NCI-H1417 treated with DMSO at 0.1 percent for 48 hours (cell line): Measurements from ENCODE around the gene RESP18.

Experiments used
- DNase-seq: peaks from one replicate; lab custom pipeline; 2025; lab: John Stamatoyannopoulos, UW

Gene RESP18

GRCh38 chr2:219332542-219332941 is at the start of gene RESP18:
TSS of gene RESP18 (minus strand) at chr2:219332744.
- no peak for DNase-seq

- DNase-seq, result no peak
Observed at GRCh38 chr2:219381448-219381847, 48.9 kb upstream of the RESP18 start.

- no peak for DNase-seq
Observed at GRCh38 chr2:219380926-219381325, 48.4 kb upstream of the RESP18 start.

GRCh38 chr2:219378163-219378851 is 45.8 kb upstream of the RESP18 start:
- no peak for DNase-seq

- DNase-seq, result no peak
Observed at GRCh38 chr2:219369447-219369861, 36.9 kb upstream of the RESP18 start.

GRCh38 chr2:219368690-219369191 is 36.2 kb upstream of the RESP18 start:
- no peak for DNase-seq

- no peak for DNase-seq
Observed at GRCh38 chr2:219362524-219363164, 30.1 kb upstream of the RESP18 start.

- no peak for DNase-seq
Observed at GRCh38 chr2:219362072-219362471, 29.5 kb upstream of the RESP18 start.

- DNase-seq, result no peak
Observed at GRCh38 chr2:219358170-219359075, 25.9 kb upstream of the RESP18 start.

GRCh38 chr2:219356834-219357233 is 24.3 kb upstream of the RESP18 start:
- no peak for DNase-seq

GRCh38 chr2:219354582-219354981 is 22.0 kb upstream of the RESP18 start:
- no peak for DNase-seq

- no peak for DNase-seq
Observed at GRCh38 chr2:219353129-219353528, 20.6 kb upstream of the RESP18 start.

- DNase-seq, result peak; percentile 43
Observed at GRCh38 chr2:219352448-219353023, 20.0 kb upstream of the RESP18 start.

- DNase-seq, result no peak
Observed at GRCh38 chr2:219350710-219351221, 18.2 kb upstream of the RESP18 start.

GRCh38 chr2:219350215-219350614 is 17.7 kb upstream of the RESP18 start:
- no peak for DNase-seq

- DNase-seq, result no peak
Observed at GRCh38 chr2:219344751-219345430, 12.3 kb upstream of the RESP18 start.

GRCh38 chr2:219335373-219335786 is 2.8 kb upstream of the RESP18 start:
- DNase-seq, result no peak

- no peak for DNase-seq
Observed at GRCh38 chr2:219334076-219334475, 1.5 kb upstream of the RESP18 start.

- no peak for DNase-seq
Observed at GRCh38 chr2:219331560-219332213, 857 bp downstream of the RESP18 start.

- DNase-seq, result peak; percentile 45
Observed at GRCh38 chr2:219327719-219328118, 4.8 kb downstream of the RESP18 start.
